Panc1 (cell line): ENCODE measurements around the gene SAMM50.

Experiments used
- SIN3A ChIP-seq: IDR thresholded peaks from 2 replicates; pipeline ENCODE4 v1.6.1; 2012; ENCODE audit warnings: low read depth, mild to moderate bottlenecking, low read length, moderate library complexity, borderline replicate concordance; ENCODE audit not compliant: insufficient read depth
- TF ChIP-seq, protein P1 (sequence below): fragments of 450-650 bp; IDR thresholded peaks from 2 replicates; pipeline ENCODE4 v1.5.1; 2017; ENCODE audit warnings: mild to moderate bottlenecking

DNA sequence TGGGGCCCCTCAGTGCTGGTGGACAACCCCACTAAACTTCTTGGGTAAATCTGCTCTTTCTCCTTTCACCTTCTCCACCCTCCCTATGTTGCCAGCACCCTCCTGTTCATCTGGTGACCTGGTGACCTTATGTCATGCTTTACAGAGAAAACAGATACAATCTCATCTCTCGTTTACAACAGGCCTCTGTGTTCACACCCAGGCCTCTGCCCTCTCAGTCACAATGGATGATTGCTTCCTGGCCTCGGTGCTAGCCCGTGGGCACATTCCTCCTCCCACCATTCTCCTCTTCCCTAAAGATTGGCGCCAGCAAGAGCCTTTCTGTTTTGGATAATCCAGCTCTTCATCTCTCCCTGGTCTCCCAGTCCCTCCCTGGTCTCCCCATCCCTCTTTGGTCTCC, 43.9 kb upstream of the SAMM50 start:
- TF ChIP-seq, protein P1, sequence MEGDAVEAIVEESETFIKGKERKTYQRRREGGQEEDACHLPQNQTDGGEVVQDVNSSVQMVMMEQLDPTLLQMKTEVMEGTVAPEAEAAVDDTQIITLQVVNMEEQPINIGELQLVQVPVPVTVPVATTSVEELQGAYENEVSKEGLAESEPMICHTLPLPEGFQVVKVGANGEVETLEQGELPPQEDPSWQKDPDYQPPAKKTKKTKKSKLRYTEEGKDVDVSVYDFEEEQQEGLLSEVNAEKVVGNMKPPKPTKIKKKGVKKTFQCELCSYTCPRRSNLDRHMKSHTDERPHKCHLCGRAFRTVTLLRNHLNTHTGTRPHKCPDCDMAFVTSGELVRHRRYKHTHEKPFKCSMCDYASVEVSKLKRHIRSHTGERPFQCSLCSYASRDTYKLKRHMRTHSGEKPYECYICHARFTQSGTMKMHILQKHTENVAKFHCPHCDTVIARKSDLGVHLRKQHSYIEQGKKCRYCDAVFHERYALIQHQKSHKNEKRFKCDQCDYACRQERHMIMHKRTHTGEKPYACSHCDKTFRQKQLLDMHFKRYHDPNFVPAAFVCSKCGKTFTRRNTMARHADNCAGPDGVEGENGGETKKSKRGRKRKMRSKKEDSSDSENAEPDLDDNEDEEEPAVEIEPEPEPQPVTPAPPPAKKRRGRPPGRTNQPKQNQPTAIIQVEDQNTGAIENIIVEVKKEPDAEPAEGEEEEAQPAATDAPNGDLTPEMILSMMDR = no peak
- TF ChIP-seq SIN3A = no peak
